ENCODE measurements around the gene DCP1B.

DNA sequence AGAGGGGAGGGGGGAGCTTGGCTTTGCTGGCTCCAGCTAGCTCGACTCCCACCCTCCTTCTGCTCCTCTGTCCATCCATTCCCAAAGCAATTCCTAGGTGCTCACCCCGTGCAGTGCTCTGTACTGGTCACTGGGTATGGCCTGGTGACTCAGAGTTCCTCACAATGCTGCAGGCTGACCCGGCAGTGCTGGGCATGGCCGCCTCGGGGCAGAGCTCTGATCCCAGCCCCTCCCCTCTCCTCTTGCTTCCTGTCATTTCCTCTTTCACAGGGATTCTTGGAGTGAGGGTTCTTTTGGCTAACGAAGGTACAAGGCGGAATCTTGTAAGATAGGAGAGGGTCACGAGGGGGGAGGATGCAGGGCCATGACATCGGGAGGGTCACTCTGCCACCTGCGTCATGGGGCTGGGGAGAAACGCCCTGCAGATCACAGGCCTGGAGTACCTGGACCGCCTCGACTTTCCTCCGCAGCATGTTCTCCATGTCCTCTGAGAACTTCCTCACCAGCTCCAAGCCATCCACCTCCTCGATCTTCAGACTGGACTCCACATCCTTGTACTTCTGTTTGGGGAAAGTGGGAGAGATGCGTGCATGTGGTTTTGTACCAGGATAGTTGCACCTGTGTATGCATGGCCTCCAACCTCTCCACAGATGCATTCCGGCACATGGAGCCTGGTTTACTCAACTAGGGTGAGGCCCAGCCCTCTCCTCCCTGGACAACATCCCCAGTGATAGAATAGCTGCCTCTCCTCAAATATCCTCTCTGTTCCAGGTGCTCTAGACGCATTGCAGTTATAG lies 91.5 kb downstream of the DCP1B start:
- TF ChIP-seq, protein P1, sequence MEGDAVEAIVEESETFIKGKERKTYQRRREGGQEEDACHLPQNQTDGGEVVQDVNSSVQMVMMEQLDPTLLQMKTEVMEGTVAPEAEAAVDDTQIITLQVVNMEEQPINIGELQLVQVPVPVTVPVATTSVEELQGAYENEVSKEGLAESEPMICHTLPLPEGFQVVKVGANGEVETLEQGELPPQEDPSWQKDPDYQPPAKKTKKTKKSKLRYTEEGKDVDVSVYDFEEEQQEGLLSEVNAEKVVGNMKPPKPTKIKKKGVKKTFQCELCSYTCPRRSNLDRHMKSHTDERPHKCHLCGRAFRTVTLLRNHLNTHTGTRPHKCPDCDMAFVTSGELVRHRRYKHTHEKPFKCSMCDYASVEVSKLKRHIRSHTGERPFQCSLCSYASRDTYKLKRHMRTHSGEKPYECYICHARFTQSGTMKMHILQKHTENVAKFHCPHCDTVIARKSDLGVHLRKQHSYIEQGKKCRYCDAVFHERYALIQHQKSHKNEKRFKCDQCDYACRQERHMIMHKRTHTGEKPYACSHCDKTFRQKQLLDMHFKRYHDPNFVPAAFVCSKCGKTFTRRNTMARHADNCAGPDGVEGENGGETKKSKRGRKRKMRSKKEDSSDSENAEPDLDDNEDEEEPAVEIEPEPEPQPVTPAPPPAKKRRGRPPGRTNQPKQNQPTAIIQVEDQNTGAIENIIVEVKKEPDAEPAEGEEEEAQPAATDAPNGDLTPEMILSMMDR (IDR thresholded peaks at IDR 0.05), result no peak
- TF ChIP-seq POLR2A (IDR thresholded peaks at IDR 0.05), result no peak
- no peak for TF ChIP-seq POLR2AphosphoS5 (IDR thresholded peaks at IDR 0.05)

Measured in breast epithelium (tissue), 3 donors.